SW480 (cell line): ENCODE measurements around the gene TLR5.

Source experiments
- DNase-seq: peaks from one replicate; pipeline ENCODE4 v3.0.0-alpha.2; 2016; ENCODE audit warnings: low spot score

Gene TLR5

DNA sequence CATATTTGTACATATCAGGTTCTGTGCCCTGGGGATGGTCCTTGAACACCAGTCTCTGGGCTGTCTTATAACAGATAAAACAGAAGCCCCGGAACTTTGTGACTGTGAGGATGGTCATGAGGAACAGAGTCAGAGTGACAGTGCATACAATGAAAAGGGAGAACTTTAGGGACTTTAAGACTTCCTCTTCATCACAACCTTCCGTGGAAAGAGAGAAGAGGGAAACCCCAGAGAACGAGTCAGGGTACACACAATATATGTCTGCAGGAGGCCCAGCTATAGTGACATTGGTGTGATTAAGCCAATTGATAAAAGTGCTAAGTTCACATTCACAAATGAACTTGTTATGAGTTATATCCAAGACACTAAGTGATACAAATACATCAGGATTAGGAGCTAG is 32.1 kb downstream of the TLR5 start:
- no peak for DNase-seq

DNA sequence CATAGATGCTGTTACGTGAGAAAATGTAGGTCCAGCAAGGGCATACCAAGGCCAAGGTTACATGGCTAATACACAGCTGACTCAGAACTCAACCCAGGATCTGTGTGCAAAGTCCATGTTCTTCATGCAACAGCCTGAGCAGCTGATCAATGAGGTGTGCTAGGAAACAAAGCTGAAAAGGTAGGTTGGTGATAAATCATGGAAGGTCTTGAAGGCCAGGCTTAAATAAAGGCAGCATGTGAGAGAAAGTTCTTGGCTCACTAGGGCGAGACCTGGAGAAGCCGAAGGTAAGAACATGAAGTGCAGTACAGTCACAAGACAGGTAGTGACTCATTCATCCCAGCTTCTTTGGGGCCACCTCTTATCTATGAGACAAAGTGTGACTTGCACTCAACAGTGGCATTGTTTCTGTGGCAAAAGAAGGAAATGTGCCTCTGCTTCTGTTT is 33.4 kb downstream of the TLR5 start:
- DNase-seq, result peak; percentile 7

DNA sequence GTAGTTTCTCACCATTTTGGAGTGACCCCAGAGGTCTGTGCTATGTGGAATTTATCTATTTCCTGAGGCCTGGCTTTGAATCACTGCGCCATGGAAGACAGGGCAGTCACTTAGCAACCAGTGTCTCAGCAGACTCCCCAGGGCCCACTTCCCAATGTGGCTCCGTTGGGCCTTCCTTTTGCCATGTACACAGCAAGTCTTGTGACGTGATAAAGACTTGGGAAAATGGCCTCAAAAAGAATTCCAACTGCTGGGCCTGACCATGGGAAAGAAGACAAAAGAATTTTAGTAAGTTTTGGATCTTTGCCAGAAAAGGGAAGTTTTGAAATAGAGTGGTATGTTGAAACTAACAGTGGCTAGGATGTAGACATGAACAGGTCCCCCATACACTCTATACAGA is 36.2 kb downstream of the TLR5 start:
- DNase-seq, result no peak

DNA sequence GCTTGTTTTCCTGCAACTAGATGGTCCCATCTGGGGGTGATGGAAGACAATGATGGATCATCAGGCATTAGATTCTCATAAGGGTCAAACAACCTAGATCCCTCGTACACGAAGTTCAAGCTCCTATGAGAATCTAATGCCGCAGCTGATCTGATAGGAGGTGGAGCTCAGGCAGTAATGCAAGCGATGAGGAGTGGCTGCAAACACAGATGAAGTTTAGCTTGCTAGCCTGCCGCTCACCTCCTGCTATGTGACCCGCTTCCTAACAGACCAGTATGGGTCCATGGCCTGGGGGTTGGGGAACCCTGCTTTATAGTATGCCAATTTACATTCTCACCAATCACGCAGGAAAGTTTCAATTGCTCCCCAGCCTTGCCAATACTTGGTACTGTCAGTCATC is 37.5 kb downstream of the TLR5 start:
- no peak for DNase-seq

DNA sequence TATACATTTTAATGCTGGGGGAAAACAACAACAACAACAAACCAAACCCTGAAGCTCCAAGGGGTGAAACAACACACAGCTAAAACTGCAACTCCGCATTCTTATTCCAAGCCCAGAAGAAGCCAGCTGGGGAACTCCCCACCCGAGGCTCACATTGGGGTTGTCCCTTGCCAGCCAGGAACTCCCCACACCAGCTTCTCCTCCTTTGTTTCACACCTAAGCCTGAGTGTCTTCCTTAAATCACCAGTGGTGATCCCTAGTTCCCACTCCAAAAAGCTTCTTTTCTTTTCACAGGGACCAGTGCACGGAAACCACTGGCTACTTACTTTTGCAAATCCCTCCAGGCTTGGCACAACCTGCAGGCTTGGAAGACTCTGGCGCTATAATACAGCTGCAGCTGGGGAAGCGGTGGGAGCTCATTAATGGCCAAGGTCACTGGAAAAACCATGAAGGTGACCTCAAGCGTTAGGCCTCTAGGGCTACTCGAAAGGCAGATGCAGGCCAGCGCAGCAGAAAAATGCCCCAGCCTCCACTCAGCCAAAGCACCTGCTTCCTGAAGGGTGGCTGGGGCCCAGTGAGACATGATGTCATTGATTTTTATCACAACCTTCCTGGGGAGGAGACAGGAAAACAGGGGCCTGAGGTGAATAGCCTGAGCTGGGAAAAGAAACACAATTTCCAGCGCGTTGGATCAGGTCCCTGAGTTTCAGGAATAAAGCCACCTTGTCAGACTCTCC is 40.1 kb downstream of the TLR5 start:
- DNase-seq, result no peak

DNA sequence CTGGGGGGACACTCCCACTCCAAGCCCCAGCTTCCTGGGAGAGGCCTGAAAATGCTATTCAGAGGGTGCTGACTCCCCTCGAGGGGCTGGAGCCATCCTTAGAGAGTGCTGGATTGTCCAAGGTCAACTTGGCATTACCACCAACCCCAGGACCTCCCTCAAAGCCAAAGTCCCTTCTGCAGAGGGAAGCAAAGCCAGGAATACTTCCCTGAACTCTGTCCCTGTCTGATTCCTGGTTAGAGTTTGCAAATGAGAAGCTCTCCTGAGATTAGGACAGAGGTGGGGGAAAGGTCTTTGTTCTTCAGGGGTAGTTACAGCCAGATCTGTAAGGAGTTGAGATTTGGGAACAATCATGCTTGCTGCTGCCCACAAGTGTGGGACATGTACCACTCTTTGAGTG is 45.3 kb downstream of the TLR5 start:
- DNase-seq, result no peak

DNA sequence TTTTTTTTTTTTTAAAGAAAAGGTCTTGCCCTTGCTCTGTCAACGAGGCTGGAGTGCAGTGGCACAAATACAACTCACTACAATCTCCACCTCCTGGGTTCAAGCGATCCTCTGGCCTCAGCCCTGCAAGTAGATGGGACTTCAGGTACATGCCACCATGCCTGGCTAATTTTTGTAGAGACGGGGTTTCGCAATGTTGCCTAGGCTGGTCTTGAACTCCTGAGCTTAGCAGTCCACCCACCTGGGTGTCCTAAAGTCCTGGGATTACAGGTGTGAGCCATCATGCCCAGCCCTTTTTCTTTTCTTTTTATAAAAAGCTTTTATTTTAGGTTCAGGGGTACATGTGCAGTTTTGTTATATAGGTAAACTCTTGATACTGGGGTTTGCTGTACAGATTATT is 47.2 kb downstream of the TLR5 start:
- DNase-seq, result no peak

DNA sequence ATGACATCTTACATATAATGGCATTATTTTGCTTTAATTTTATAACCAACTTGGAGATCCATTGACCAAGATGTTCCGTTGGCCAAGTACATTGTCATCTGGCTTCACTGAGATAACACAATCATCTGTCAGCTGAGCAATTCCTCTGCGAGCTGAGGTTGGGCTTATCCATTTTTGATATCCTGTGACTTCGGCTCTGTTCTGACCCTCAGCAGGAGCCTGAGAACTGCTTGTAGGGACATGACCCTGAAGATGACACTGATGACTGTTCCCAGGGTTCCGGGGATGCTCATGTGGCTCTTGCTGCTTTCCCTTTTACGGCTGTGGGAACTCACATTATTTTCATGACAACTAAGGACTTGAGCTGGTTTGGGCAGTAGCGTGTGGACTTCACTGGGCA is 51.2 kb downstream of the TLR5 start:
- no peak for DNase-seq

DNA sequence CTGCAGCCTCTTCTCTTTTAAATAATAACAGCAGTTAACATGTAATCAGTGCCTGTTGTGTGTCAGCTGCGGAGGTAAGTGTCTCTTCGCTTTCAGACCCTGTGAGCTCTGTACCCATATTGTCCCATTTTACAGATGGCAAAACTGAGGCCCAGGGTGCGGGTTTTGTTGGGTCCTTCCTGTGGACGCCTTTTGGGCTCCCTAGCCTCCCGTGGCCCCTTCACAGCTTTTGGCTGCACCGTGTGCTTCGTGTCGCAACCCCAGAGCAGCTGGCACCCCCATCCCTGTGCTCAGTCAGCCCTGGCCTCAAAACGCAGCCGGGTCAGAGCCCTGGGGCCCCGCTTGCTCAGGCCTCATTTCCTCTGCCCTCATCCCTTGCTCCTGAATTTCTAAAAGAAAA is 53.8 kb downstream of the TLR5 start:
- DNase-seq, result no peak

DNA sequence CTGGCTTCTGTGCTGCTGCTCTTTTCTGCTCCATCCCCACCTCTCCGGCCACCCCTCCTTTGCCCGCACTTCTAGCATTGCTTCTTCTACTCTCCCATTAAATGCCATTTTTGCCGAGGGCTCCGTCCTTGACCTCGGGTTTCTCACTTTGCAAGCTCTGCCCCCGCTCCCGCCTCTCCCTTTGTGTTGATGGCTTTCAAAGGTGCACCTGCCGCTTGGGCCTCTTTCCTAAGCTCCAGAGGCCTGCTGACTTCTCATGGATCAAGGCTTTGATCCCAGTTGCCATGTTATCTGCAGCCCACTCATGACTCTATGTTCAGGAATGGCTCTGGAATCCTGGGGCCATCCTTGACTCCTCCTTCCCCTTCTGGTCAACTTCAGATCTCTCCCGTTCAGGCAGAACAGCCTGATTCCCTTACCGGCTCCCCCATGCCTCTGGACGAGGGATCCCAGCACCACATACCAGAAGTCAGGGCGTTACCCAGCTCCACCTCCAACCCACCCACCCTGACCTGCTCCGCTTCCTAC is 54.3 kb downstream of the TLR5 start:
- no peak for DNase-seq

DNA sequence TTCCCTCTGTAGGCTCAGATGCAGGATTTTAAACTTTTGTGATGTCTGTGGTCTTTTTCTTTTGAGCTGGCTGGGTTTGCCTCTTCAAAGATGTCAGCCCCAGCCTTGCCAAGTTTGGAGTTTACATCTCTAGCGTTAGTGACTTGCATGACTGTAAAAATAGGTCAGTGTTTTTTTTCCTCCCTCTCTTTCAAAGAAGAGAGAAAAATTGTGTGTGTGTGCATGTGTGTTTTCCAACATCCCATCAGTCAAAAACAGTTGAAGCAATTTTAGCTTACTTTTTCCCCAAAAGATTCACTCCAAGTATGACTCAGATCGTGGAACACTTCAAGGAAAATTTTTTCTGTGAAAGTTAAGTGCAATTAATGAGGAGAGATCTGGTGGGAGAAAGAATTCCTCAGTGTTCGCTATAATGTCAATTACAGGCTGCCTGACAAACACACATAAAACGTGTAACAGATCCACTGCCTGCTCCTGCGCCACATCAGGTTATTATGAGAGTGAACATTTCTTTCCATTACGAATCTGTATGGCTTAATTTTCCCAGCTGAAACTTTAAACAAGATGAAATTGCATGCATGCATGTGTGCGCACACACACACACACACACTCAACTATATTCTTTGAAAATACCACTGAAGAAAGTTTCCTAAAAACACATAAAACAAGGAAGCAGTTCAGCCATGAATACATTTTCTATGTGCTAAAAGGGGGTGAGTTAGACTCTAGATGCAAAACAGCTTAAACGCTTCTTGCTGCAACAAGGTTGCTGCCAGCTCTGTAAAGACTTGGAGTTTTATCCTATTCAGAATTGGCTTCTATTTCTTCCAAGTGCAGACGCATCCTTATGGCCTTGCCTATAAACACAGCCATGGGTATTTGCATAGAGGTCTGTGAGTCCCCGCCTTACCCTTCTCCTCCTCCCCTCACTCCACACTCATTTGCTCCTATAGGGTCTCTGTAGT is 55.5 kb downstream of the TLR5 start:
- no peak for DNase-seq

DNA sequence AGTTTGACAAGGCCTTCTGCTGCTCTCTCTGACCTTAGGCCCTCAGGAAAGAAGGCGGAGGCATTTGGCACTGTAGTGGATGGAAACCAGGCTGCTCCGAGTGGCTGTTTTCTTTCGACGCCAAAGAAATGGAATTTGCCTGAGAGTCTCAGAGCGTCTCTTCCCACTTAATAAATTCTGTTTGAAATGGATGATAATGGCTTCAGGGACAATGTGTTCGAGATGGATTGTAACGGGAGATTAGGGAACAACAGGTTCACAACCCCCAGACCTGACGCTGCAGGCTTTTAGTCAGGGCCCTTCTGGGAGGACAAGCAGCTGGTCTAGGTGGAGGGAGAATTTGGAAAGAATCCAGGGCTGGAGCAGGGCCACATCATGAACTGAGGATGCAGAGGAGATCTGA is 58.6 kb downstream of the TLR5 start:
- DNase-seq, result no peak

DNA sequence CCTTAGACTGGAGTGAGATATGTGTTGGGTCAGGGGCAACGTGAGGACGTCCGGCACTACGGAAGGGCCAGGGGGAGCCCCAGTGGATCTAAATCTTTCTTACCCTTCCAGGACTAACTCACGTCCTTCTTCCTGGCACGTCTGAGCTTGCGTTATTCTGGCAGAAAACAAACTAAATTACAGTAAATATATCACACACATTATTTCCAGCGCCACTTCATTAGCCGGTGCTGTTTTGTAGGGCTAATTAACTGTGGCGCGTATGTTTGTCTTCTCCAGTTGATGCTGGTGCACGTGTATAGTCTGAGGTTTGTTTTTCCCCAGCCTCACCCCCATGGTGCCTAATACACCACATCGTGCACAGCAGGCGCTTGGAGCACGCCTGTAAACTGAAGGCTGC is 59.2 kb downstream of the TLR5 start:
- DNase-seq, result no peak

DNA sequence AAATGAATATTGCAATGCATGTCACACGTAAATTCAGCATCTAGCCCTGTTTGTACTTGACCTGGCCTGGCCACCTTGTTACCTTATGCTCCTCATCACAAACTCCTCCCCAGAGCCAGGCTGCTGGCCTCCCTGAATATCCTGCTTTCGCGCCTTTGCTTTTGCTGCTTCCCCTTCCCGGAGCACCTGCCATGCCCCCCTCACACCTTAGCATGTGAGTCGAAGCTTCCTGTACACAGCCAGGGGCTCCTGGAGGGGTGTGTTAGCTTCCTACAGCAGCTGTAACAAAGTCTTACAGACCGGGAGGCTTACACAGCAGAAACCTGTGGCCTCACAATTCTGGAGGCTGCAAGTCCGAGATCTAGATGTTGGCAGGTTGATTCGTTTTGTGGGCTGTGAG is 60.1 kb downstream of the TLR5 start:
- no peak for DNase-seq

DNA sequence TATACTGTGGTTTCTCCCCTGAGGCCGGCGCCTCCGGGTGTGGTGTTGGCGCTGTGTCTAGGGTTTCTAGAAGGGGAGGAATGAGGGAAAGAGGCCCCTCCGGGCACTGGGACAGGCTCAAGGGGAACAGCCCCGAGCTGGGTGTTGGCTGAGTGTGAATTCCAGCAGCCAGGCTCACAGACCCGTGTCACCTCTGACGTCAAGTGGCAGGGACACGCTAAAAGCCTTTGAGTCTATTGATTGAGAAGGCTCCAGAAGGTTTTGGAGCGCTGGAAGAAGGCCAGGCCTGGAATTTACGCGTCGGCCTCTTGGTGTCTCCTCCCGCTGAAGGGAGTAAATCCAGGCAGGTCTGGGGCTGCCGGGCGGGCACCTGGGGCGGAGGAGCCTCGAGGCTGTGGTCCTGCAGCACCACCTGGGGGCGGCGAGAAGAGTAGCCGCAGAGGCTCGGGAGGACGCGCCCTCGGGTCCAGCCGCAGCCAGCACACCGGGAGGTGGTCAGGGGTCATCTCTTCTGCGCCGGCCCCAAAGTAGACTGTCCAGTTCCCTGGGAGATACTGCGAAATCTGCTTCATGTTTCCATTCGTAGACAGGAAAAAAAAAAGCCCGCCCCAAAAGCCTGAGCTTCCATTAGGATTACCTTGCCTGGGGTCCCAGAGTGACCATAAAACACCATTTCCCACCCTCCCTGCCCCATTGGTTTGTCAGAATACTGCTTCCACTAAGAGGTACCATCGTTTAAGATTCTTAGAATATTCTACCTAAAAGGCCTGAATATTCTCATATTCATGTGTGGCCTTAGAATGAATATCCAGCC is 61.7 kb downstream of the TLR5 start:
- peak; percentile 92 for DNase-seq

DNA sequence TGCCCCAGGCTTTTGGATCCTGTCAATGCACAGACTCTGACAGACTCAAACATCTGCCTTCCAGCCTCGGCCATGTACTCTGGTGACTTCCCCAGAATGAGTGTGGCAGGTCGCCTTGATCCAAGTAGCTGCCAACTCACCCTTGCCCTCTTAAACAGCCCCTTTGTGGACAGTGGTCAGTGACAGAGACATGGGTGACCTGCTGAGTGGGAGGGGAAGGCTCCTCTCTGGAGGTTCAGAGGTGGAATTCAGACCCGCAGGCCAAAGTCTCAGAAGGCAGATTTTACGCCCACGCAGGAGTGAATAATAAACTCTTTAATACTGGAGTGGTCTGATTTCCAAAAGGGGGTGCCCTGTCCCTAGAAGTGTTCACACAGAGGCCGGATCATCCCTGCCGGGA is 63.5 kb downstream of the TLR5 start:
- DNase-seq, result no peak

DNA sequence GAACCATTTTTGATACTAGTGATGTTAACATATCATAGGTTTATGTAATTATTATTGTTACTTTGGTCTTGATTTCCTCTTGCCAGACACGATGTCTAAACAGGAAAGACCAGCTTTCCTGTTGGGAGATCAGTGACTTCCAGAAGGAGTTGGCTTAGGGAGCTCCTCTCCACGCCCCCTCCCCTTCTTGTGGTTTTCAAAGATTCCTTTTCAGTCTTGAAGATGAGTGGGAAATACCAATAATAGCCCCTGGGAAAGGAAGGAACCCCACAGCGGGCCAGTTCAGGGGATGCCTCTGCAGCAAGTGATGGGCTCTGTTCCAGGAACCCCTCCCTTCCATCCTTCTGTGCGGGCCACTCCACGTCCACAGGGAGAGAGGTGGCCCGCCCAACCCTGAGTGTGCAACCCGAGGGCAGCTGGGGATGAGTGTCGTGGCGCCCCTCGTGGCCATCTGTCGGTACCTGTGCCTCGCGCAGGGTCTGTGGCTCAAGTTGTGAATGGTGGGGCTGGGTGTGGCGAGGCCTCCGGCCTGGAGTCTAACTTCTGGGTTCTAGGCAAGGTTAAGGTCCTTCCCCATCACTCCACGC is 65.7 kb downstream of the TLR5 start:
- no peak for DNase-seq

DNA sequence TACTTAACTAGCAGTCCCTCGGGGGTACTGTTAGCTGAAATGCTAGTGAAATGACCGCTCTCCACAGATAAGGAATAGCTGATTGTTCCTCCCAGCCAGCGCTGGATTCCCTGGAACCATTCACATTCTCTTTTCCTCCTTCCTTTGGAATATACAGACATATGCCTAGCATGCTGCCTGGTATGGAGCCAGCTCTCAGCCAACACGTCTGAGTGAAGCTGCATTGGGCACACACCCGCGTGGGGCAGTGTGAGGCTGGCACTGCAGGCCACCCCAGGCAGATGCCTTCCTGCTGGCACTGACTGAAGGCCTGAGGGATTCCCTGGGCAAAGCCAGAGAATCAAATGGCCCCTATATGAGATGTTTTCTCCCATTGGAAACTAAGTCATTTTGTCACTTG is 66.7 kb downstream of the TLR5 start:
- DNase-seq, result no peak

DNA sequence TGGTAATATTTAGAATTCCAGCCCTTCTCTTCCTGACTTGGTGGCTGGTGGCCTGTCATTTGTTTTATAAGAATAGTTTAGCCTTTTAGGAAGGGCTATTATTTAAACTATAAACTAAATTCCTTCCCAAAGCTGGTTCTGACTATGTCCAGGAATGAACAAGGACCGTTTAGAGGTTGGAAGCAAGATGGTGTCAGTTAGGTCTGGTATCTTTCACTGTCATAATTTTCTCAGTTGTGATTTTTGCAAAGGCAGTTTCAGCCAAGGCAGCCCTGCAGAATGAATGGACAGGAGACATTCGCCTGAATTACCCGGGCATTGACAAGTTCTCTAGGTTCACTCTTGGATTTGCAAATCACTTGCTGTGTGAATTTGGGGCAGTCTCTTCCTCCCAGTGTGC is 67.2 kb downstream of the TLR5 start:
- no peak for DNase-seq

DNA sequence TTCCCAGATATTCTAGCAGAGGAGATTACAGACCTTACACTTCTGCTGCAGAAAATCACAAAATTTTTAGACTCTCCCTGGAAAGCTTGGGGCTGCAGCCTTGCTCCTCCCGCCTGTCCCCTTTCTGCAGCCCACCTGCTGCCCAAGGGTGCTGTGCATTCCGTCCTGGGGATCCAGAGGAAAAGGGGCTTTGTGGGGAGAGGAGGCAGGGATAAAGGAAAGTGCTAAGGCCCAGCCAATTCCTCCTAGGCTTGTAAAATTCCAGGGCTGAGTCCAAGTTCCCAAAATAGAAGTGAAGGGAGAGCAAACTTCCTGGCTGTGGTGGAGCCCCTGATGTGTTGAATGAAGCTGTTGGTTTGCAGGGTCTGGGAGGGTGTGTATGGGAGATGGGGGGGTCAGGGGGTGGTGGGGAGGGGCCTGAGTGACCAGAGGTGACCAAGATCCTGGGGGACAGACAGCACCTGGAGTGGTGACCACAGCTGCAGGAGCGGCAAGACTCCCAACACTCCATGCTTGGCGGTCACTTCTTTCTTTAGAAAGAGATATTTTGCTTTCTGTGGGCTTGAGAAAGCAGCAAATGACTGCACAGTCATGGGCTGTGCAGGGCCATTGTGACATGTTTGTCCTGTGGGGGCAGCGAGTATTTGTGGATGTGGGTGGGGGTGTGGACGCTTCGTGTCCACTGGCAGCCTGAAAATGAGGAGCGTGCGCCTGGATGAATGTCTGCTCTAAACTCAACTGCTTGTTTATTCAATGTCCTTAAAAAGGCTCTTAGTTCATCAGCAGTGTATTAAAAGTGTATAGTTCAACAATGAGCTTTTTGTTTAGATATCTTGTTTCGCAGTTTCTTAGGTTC is 68.4 kb downstream of the TLR5 start:
- DNase-seq, result no peak
